Skeletal muscle satellite cell (primary cell): ENCODE measurements around the gene KBTBD13.
"Not testable (repeated sequence)": the region's sequence is repeated elsewhere in the genome, so short reads cannot be mapped to it uniquely, and the experiment has no call there.

ENCODE experiments used
- H3K27me3 ChIP-seq: 2 replicates; pipeline ENCODE4 v1.7.0; 2013; ENCODE audit warnings: low read length; ENCODE audit not compliant: control insufficient read depth, insufficient read depth
- H3K36me3 ChIP-seq: 2 replicates; pipeline ENCODE4 v1.7.0; 2013; ENCODE audit warnings: mild to moderate bottlenecking, control low read depth, low read length; ENCODE audit not compliant: insufficient read depth
- H3K4me1 ChIP-seq: 2 replicates; pipeline ENCODE4 v1.7.0; 2013; ENCODE audit warnings: low read length; ENCODE audit not compliant: control insufficient read depth, insufficient read depth
- H3K4me2 ChIP-seq: 2 replicates; pipeline ENCODE4 v1.7.0; 2013; ENCODE audit warnings: mild to moderate bottlenecking, low read length
- H3K4me3 ChIP-seq: 2 replicates; pipeline ENCODE4 v1.7.0; 2013; ENCODE audit warnings: low read length
- H3K9ac ChIP-seq: 2 replicates; pipeline ENCODE4 v1.7.0; 2013; ENCODE audit warnings: mild to moderate bottlenecking, low read depth, low read length, moderate library complexity
- H3K9me3 ChIP-seq: replicated peaks from 2 replicates; pipeline ENCODE4 v1.7.0; 2013; ENCODE audit warnings: mild to moderate bottlenecking, control low read depth, low read length

The KBTBD13 gene

GRCh38 chr15:65038428-65038827 lies 38.1 kb upstream of the KBTBD13 start:
- Histone ChIP-seq H3K4me3 (no peak overlapping the region), H3K4me2 (no peak overlapping the region), H3K9me3 (no peaks in the 10 kb centered on the region), H3K4me1 (peaks cover 10% of the 10 kb centered on the region), H3K36me3 (no peaks in the 10 kb centered on the region), H3K9ac (no peak overlapping the region), H3K27me3 (no peaks in the 10 kb centered on the region)

- no peak overlapping the region for H3K4me2 ChIP-seq
- peaks cover 13% of the 10 kb centered on the region for H3K4me1 ChIP-seq
- no peak overlapping the region for H3K9ac ChIP-seq
- no peaks in the 10 kb centered on the region for H3K36me3 ChIP-seq
- H3K27me3 ChIP-seq: no peaks in the 10 kb centered on the region
- no peaks in the 10 kb centered on the region for H3K9me3 ChIP-seq
- H3K4me3 ChIP-seq: no peak overlapping the region
Observed at GRCh38 chr15:65038836-65039235, 37.7 kb upstream of the KBTBD13 start.

GRCh38 chr15:65040461-65040860 lies 36.1 kb upstream of the KBTBD13 start:
- Histone ChIP-seq H3K36me3 (no peaks in the 10 kb centered on the region), H3K27me3 (no peaks in the 10 kb centered on the region), H3K4me1 (peaks cover 26% of the 10 kb centered on the region), H3K9me3 (no peaks in the 10 kb centered on the region), H3K4me3 (no peak overlapping the region), H3K9ac (no peak overlapping the region), H3K4me2 (no peak overlapping the region)

GRCh38 chr15:65041787-65042186 lies 34.8 kb upstream of the KBTBD13 start:
- no peak overlapping the region for H3K4me2 ChIP-seq

GRCh38 chr15:65042776-65043327 lies 33.7 kb upstream of the KBTBD13 start:
- no peaks in the 10 kb centered on the region for H3K9me3 ChIP-seq
- H3K4me1 ChIP-seq: peaks cover 28% of the 10 kb centered on the region
- no peak overlapping the region for H3K4me3 ChIP-seq
- H3K36me3 ChIP-seq: no peaks in the 10 kb centered on the region
- no peak overlapping the region for H3K9ac ChIP-seq
- H3K27me3 ChIP-seq: no peaks in the 10 kb centered on the region
- H3K4me2 ChIP-seq: no peak overlapping the region

More at GRCh38 chr15:65041787-65042186, 34.8 kb upstream of the KBTBD13 start:
- H3K4me3 ChIP-seq: no peak overlapping the region
- H3K36me3 ChIP-seq: no peaks in the 10 kb centered on the region
- H3K9ac ChIP-seq: no peak overlapping the region
- H3K4me1 ChIP-seq: peaks cover 28% of the 10 kb centered on the region
- no peaks in the 10 kb centered on the region for H3K9me3 ChIP-seq
- H3K27me3 ChIP-seq: no peaks in the 10 kb centered on the region

- not testable (repeated sequence) for H3K36me3 ChIP-seq, H3K27me3 ChIP-seq, H3K9ac ChIP-seq, H3K4me3 ChIP-seq, H3K9me3 ChIP-seq
- Histone ChIP-seq H3K4me1 (peaks cover 30% of the 10 kb centered on the region), H3K4me2 (peak overlapping the region; percentile 48)
Observed at GRCh38 chr15:65044218-65044617, 32.3 kb upstream of the KBTBD13 start.

GRCh38 chr15:65044724-65045481 lies 31.6 kb upstream of the KBTBD13 start, which contains the start of gene SLC51B:
SLC51B (plus strand) TSS chr15:65045387; CDS start chr15:65050005, 4,618 bp downstream.
- H3K9me3 ChIP-seq: no peaks in the 10 kb centered on the region
- H3K4me1 ChIP-seq: peaks cover 37% of the 10 kb centered on the region
- H3K36me3 ChIP-seq: no peaks in the 10 kb centered on the region
- H3K27me3 ChIP-seq: no peaks in the 10 kb centered on the region
- no peak within 1 kb of the TSS for H3K9ac ChIP-seq
- H3K4me2 ChIP-seq: peak within 1 kb of the TSS; percentile 42
- no peak within 1 kb of the TSS for H3K4me3 ChIP-seq

- Histone ChIP-seq H3K4me2 (no peak overlapping the region), H3K9ac (no peak overlapping the region), H3K9me3 (no peaks in the 10 kb centered on the region), H3K27me3 (peaks cover 2% of the 10 kb centered on the region), H3K4me1 (peaks cover 30% of the 10 kb centered on the region), H3K36me3 (no peaks in the 10 kb centered on the region), H3K4me3 (no peak overlapping the region)
Observed at GRCh38 chr15:65048241-65048640, 28.3 kb upstream of the KBTBD13 start.

GRCh38 chr15:65049418-65049840 lies 27.1 kb upstream of the KBTBD13 start:
- no peaks in the 10 kb centered on the region for H3K9me3 ChIP-seq
- H3K36me3 ChIP-seq: no peaks in the 10 kb centered on the region
- peaks cover 22% of the 10 kb centered on the region for H3K4me1 ChIP-seq
- peak overlapping the region; percentile 82 for H3K4me2 ChIP-seq
- peaks cover 2% of the 10 kb centered on the region for H3K27me3 ChIP-seq
- H3K9ac ChIP-seq: no peak overlapping the region
- H3K4me3 ChIP-seq: peak overlapping the region; percentile 66

- Histone ChIP-seq H3K27me3 (peaks cover 2% of the 10 kb centered on the region), H3K4me2 (no peak overlapping the region), H3K36me3 (no peaks in the 10 kb centered on the region), H3K4me3 (no peak overlapping the region), H3K9ac (no peak overlapping the region), H3K9me3 (no peaks in the 10 kb centered on the region), H3K4me1 (peaks cover 14% of the 10 kb centered on the region)
Observed at GRCh38 chr15:65050270-65050669, 26.3 kb upstream of the KBTBD13 start.

- H3K9ac ChIP-seq: no peak overlapping the region
- H3K4me2 ChIP-seq: no peak overlapping the region
- no peaks in the 10 kb centered on the region for H3K36me3 ChIP-seq
- H3K9me3 ChIP-seq: no peaks in the 10 kb centered on the region
- H3K4me3 ChIP-seq: no peak overlapping the region
- H3K4me1 ChIP-seq: peaks cover 13% of the 10 kb centered on the region
- H3K27me3 ChIP-seq: peaks cover 8% of the 10 kb centered on the region
Observed at GRCh38 chr15:65051266-65051665, 25.3 kb upstream of the KBTBD13 start.

- H3K36me3 ChIP-seq: no peaks in the 10 kb centered on the region
- H3K27me3 ChIP-seq: peaks cover 8% of the 10 kb centered on the region
- H3K4me1 ChIP-seq: peaks cover 19% of the 10 kb centered on the region
- H3K4me3 ChIP-seq: no peak overlapping the region
- H3K9me3 ChIP-seq: no peaks in the 10 kb centered on the region
- H3K9ac ChIP-seq: no peak overlapping the region
- no peak overlapping the region for H3K4me2 ChIP-seq
Observed at GRCh38 chr15:65052956-65053355, 23.6 kb upstream of the KBTBD13 start.
